Measurements from ENCODE around the gene CD52. TPM values are rescaled to one million over a fixed set of nuclear protein-coding genes. Genes with fewer than 3 reads are reported as not detected.

CD52 gene, protein sequence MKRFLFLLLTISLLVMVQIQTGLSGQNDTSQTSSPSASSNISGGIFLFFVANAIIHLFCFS
- 1 to 10 TPM in 1 of 2 donors, not detected in 1; 3.0 TPM for total RNA-seq
- polyA plus RNA-seq (ENCODE audit: insufficient read depth, low read depth, low replicate concordance) = 23.8 TPM
- long read RNA-seq, donor 1, transcript CD52-201 (2 exons, 468 nt) = major isoform, 5 of 5 reads
- long read RNA-seq, donor 1, partial matches to known transcripts = 0 of 5 reads
- long read RNA-seq, donor 1, other reads (novel, unspliced or antisense) = 0 of 5 reads
- long read RNA-seq, donor 2 = 0 reads

- no peak within 1 kb of the TSS for H3K4me3 ChIP-seq
- H3K36me3 ChIP-seq (ENCODE audit: low read depth, missing control alignments) = no peaks in the 10 kb centered on the region
- H3K9me3 ChIP-seq = no peaks in the 10 kb centered on the region
- H3K27ac ChIP-seq = no peak within 1 kb of the TSS
- intact Hi-C loops (cut with DNase I; ENCODE audit: low total_unique reads) = no loop called here
- TF ChIP-seq POLR2A (IDR thresholded peaks at IDR 0.05) (no peak), CTCF (IDR thresholded peaks at IDR 0.05) (no peak)
- H3K27me3 ChIP-seq = no peaks in the 10 kb centered on the region
- no peaks in the 10 kb centered on the region for H3K4me1 ChIP-seq
- DNase-seq = no peak
- WGBS, 2 donors = 75 to 77% methylated on average over 11 to 12 of the region's 12 CpGs
Observed at GRCh38 chr1:26317612-26318337, at the start of gene CD52. Gene CD52, plus strand, starts transcription at chr1:26317958. Its CDS starts 60 bp downstream, at chr1:26318018.

GRCh38 chr1:26268290-26269197 lies 49.2 kb upstream of the CD52 start:
- H3K4me3 ChIP-seq = no peak overlapping the region
- H3K4me1 ChIP-seq = no peaks in the 10 kb centered on the region
- DNase-seq = no peak
- no peaks in the 10 kb centered on the region for H3K36me3 ChIP-seq (ENCODE audit: low read depth, missing control alignments)
- TF ChIP-seq POLR2A (IDR thresholded peaks at IDR 0.05) (no peak), CTCF (IDR thresholded peaks at IDR 0.05) (no peak)
- no peaks in the 10 kb centered on the region for H3K27me3 ChIP-seq
- WGBS, 2 donors = 94 to 96% methylated on average over 9 of the region's 9 CpGs
- no peak overlapping the region for H3K27ac ChIP-seq
- no peaks in the 10 kb centered on the region for H3K9me3 ChIP-seq
- intact Hi-C loops (cut with DNase I; ENCODE audit: low total_unique reads) = no loop called here

DNA sequence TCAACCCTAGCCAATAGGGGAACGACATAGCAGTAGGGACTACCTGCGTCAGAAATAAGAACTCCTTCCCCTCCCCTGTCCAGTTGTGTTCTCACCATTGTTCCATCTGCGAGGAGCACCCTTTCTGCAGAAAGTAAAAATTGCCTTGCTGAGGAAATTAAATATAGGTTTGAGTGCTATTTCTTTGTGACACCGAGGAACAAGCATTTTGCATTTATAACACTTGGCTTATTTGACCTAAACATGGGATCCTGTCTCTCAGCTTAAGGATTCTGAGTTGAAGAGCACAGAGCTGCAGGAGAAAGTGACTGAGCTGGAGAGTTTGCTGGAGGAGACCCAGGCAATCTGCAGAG lies 48.6 kb upstream of the CD52 start:
- no peak overlapping the region for H3K27ac ChIP-seq
- H3K36me3 ChIP-seq (ENCODE audit: low read depth, missing control alignments) = no peaks in the 10 kb centered on the region
- intact Hi-C loops (cut with DNase I; ENCODE audit: low total_unique reads) = no loop called here
- H3K27me3 ChIP-seq = no peaks in the 10 kb centered on the region
- DNase-seq = no peak
- H3K4me1 ChIP-seq = no peaks in the 10 kb centered on the region
- TF ChIP-seq POLR2A (IDR thresholded peaks at IDR 0.05) (no peak), CTCF (IDR thresholded peaks at IDR 0.05) (no peak)
- no peak overlapping the region for H3K4me3 ChIP-seq
- H3K9me3 ChIP-seq = no peaks in the 10 kb centered on the region
- 94 to 96% methylated on average over 4 of the region's 4 CpGs for WGBS, 2 donors

DNA sequence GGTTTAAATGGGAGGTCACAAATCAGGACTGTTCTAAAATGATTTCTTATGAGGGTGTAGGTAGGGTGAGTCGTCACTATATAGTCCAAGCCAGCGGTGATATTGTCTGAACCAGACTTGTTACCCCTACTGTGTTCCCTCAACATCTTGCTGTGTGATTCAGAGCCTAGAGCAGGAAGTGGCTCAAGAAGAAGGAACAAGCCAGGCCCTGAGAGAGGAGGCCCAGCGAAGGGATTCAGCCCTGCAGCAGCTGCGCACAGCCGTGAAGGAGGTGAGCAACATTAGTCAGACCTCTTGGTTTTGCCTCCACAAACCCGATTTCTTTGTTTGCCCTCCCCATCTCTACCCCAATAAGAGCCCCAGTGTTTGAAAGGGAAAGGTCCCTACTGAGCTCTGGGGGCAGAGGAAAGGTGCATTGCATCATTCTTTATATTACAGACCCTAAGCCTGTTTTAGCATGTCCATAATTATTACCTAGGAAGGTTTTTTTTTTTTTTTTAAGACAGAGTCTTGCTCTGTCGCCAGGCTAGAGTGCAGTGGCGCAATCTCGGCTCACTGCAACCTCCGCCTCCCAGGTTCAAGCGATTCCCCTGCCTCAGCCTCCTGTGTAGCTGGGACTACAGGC lies 42.8 kb upstream of the CD52 start:
- Histone ChIP-seq H3K36me3 (ENCODE audit: low read depth, missing control alignments) (no peaks in the 10 kb centered on the region), H3K4me1 (peaks cover 22% of the 10 kb centered on the region), H3K4me3 (no peak overlapping the region), H3K27me3 (no peaks in the 10 kb centered on the region), H3K9me3 (no peaks in the 10 kb centered on the region), H3K27ac (peak overlapping the region; percentile 63 to 89)
- intact Hi-C loops (cut with DNase I; ENCODE audit: low total_unique reads) = loop anchor here (10.0 kb wide), 1 partner anchor 50 kb away; no protein-coding TSS in a partner anchor
- no peak for TF ChIP-seq CTCF (IDR thresholded peaks at IDR 0.05)
- TF ChIP-seq POLR2A (IDR thresholded peaks at IDR 0.05) = no peak
- WGBS, 2 donors = 84 to 93% methylated on average over 11 of the region's 11 CpGs
- no peak for DNase-seq

Measured in testis (tissue), 5 donors.